Erythroblast (primary cell): ENCODE results near the gene LDHAL6B.

Experiments
- DNase-seq, 2 experiments: peaks; one replicate each; lab custom pipeline; 2025; lab: John Stamatoyannopoulos, UW
- GATA1 ChIP-seq: IDR thresholded peaks from 2 replicates; pipeline ENCODE4 v1.6.1; 2011; ENCODE audit warnings: low read depth, mild to moderate bottlenecking, control low read depth, low read length, moderate library complexity
- POLR2A ChIP-seq: IDR thresholded peaks from 2 replicates; pipeline ENCODE4 v1.6.1; 2011; ENCODE audit warnings: mild to moderate bottlenecking, low read length

Gene LDHAL6B

DNA sequence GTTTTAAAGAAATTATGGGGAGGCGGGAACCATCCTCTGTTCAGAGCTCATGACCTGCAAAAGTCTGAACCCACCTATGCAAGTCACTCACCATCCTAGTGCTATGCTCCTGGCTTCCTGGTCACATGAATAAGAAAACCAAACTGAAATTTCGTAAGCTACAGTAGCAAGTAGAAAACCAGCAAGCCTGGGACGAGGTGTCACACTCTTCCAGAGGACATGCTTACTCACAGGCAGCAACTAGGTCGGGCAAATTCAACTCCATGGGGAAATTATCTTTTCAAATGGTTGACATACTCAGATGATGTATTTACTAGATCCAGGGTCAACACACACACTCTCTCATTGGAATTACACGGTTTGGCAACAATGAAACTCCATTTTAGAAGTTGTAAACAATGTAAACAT, 31.3 kb downstream of the LDHAL6B start:
- DNase-seq = no peak
- no peak for TF ChIP-seq GATA1
- no peak for TF ChIP-seq POLR2A

DNA sequence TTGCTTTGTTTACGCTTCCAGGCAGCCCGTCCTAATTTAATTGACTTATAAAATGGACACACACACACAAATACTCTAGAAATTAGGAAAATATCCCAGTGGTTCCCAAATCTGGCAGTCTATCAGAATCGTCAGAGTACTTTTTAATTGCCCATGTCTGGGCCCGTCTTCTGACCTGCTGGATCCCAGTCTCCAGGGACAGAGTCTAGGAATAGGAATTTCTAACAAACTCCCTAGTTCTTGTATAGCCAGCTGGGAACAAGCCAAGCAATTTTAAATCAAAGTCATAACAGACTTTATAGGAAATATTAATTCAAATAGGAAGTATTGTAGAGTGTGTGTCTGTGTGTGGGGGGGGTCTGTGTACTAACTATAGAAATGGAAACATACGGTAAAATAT, 33.4 kb downstream of the LDHAL6B start:
- TF ChIP-seq GATA1 (no peak), POLR2A (no peak)
- DNase-seq = no peak

DNA sequence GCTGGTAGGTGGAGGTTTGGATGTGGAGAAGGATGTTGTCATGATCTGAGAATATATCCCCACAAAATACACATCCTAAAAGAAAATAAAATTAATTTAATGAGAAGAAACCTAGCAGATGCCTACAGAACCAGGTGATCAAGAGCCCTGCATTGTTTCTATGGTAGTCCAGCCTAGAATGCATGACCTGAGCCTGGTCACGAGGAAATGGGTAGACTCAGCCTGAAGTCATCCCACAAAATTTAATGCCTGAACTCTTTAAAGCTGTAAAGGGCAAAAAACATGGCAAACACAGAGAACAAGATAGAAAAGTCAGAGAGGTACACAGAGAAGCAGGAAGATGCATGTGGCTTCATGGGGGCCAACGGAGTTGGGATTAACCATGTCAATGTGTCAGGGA, 36.0 kb downstream of the LDHAL6B start:
- DNase-seq = no peak
- TF ChIP-seq POLR2A = no peak
- no peak for TF ChIP-seq GATA1

DNA sequence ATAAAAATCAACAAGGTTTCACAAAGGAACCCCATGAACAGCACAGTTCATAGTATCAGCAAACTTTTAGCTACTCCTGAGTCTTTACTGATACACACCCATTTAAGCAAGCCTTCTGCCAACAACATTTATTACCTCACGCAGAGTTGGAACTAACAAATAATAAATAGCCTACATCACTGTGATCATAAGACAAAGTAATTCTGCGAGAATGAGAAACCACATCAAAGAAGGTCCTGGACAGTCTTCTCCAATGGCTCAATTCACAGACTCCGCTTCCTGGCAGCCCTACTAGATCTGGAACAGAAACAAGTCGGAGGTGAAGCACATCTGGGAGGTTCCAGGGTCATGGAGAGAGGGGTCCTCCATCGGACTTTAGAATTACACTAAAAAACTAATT, 37.0 kb downstream of the LDHAL6B start:
- no peak for DNase-seq
- TF ChIP-seq GATA1 = no peak
- TF ChIP-seq POLR2A = no peak

DNA sequence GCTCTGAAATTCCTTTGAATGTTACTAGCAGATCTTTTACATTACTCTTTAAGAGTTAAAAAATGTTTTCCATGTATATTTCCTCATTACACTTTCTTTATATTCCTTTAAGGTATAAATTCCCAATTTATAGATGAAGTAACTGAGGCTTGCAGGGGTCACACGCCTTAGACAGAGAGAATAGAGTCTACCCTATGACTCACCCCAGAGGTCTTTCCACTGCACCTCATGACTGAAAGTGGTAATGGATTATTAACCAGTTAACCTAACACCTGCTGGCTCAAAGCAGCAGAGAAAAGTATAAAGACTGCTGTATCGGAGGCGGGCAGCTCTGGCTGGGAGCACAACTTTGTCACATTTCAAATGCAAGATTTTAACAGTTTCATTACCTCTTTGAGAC, 37.7 kb downstream of the LDHAL6B start:
- no peak for TF ChIP-seq POLR2A
- no peak for TF ChIP-seq GATA1
- no peak for DNase-seq

DNA sequence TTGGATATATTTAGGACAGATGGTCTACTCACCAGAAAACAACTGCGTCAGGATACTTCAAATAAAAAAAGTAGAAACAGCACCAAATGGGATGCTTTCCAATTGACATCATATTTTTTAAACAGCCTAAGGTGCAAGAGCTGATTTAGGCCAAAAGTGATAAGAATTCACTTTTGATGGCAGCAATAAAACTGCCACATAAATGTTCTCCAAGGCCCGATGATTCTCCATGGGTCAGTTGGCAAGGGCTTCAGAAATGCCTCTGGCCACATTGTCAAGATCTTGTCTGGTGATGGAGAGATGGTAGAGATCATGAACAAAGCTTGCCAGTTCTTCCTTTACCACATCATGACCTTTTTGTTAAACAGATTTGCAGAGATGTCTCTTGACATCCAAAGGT, 38.9 kb downstream of the LDHAL6B start:
- no peak for TF ChIP-seq POLR2A
- no peak for TF ChIP-seq GATA1

DNA sequence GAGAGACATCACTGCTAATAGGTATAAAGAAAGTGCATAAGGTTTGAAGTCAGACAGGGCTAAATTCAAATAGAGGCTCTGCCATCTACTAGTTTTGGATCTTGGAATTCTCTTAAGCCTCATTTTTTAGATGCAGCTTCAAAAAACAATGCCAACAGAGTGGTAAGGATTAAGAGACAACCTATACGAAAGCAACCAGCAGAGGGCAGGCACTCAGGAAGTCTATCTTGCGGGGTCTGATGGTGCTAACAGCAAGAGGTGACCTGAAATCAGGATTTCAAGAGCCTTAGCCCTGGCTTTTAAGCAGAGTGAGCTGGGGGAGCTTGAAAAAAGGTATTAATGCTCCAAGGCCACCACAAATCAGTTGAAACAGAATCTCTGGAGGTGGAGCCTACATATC, 40.7 kb downstream of the LDHAL6B start:
- DNase-seq = peak; percentile 33 to 46
- TF ChIP-seq GATA1 (no peak), POLR2A (no peak)

More for the DNA sequence above, 38.9 kb downstream of the LDHAL6B start:
- no peak for DNase-seq

DNA sequence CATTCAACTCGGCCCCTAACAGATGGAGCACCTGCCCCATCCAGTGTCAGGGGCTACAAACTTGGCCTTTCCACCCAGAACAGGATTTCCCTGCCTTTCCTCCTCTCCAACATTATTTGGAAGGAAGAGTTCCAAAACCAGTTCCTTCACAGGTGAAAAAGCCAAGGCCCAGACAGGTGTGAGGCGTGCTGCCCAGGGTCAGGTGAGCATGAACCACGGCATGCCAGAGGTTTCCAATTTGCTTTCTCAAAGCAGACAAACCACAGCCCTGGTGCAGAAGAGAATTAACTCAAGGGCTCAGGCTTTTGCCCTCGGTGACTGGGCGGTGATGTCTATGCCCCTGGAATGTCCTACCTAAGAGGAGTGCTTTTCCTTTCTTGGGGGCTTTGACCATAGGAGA, 43.2 kb downstream of the LDHAL6B start:
- TF ChIP-seq GATA1 (no peak), POLR2A (no peak)
- no peak for DNase-seq

DNA sequence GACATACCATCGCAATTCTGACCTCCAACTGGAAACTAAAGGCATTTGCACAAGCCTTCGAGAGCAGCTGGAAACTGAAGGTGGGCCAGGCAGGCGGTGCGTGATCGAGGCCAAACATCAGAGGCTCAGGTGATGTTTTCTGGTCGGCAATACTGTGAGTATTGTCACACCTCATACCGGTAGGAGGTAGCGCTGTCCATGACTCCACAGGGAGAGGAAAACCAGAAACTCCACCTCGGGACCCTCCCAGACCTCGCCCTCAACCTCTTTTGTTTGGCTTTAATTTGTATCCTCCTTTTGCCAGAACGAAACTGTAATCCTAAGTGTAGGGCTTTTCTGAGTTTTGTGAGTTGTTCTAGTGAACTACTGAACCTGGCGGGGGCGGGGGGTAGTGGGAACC, 43.6 kb downstream of the LDHAL6B start:
- no peak for TF ChIP-seq POLR2A
- no peak for TF ChIP-seq GATA1
- no peak for DNase-seq

DNA sequence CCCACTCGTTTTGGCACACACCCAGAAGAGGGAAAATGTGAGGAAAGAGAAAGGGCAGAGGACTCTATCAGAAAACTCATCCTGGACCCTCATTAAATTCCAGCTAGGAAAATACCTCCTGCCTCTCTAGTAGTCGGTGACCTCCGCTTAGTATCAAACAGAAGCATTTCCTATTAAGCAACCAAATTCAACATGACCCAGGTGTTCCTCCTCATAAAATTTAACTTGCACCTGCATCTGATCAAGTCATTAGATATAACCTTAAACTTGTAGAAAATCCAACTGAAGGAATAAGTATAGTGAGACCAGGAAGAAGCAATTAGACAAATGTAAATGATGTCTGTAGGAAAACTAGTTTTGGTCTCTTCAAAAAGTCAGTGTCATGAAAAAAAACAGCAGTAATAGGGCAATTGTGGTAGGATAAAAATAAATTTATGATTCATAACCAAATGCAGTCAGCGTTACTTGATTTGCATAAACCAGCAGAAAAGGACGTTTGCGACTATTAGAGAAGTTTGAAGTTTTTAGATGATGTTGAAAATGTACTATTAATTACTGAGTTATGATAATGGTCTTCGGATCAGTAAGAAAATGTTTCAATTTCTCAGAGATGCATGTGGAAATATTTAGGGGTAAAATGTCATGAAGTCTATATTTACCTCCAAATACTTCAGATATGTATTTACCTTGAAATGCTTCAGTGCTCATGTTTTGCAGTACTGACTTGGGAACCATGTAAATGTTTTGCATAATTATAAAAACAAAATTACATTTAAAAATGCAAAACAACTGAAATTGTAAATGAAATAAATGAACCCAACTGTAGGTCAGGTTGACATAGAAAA, 44.6 kb downstream of the LDHAL6B start:
- no peak for TF ChIP-seq POLR2A
- TF ChIP-seq GATA1 = no peak
- DNase-seq = no peak

DNA sequence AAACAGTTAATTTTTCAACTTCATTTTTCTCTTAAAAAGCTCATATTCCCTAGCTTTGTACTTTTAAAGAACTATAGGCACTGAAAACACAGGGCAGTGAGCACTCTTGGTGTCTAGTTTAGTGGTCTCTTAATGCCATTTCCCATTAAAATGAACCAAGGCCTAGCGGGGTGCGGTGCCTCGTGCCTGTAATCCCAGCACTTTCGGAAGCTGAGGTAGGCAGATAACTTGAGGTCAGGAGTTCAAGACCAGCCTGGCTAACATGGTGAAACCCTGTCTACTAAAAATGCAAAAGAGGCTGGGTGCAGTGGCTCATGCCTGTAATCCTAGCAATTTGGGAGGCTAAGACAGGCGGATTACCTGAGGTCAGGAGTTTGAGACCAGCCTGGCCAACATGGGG, 45.5 kb downstream of the LDHAL6B start:
- TF ChIP-seq GATA1 (no peak), POLR2A (no peak)
- DNase-seq = no peak

DNA sequence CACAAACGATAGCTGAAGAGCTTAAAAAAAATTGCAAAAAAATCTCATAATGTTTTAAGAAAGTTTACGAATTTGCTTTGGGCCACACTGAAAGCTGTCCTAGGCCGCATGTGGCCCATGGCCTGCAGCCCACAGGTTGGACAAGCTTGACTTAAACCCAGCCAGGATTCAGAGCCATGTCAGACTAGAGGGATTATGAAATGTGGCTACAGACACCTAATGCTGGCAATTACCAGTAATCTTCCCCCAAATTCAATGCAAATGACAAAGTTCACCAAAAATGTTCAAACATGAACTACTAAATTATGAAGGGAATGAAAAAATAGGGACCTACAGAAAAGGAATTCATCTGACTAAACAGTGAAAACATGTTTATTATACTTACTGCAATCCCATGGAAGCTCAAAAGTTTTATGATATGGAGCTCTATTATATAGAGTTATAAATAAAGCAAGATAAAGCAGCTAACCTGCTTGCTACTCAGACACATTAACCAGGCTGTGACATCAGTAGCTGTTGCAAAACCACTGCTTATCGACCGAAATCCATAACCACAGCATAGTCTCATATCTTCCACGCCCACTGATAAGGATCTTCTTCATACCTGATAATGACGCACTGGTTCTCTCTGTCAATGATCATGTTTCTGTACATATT, 49.2 kb downstream of the LDHAL6B start:
- DNase-seq = no peak
- no peak for TF ChIP-seq GATA1

DNA sequence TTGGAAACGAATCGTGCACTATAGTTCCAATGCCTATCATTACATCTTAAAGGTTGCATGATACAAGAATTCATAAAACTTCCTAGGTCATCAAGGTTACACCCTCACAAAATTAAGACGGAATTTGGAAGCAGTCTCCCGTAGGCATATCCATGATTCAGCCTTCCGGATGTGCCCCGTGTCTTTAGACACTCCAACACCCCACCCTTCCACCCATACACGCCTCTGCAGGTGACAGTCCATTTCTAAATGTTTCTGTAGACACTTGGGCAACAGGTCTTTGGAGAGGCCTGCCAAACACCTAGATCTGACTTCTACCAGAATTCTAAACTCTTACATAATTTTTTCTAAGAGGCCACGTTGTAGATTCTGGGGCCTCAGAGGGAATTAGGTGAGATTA, 49.8 kb downstream of the LDHAL6B start:
- DNase-seq = no peak
- TF ChIP-seq GATA1 (no peak), POLR2A (no peak)

DNA sequence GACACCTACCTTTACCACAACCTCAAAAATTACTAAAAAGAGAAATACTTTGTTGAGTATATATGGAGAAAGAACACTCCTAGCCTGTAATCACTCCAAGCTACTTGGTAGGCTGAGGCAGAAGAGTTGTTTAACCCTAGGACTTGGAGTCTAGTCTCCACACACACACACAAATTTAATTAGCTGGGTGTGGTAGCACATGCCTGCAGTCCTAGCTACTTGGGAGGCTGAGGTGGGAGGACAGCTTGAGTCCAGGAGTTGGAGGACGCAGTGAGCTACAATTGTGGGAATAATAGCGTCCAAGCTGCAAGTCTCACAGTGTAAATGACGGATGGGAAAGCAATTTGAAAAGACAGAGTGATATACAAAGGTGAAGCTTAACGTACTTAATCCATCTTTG, 50.5 kb downstream of the LDHAL6B start:
- no peak for DNase-seq
- TF ChIP-seq GATA1 (no peak), POLR2A (no peak)
